NCI-H2196 treated with DMSO at 0.1 percent for 48 hours (cell line): ENCODE measurements around the gene AEBP1.

Experiments used
- DNase-seq: peaks from one replicate; lab custom pipeline; 2025; ENCODE audit not compliant: unreplicated experiment; lab: John Stamatoyannopoulos, UW

AEBP1 gene

GRCh38 chr7:44140341-44140740 lies 36.2 kb downstream of the AEBP1 start:
- DNase-seq: no peak

GRCh38 chr7:44141221-44141850 lies 37.2 kb downstream of the AEBP1 start, which contains the start of gene MYL7:
Gene MYL7, minus strand, starts transcription at chr7:44141332. Its CDS starts 27 bp downstream, at chr7:44141305.
- DNase-seq: no peak

GRCh38 chr7:44142028-44142427 lies 37.9 kb downstream of the AEBP1 start:
- DNase-seq: no peak

GRCh38 chr7:44143646-44144250 lies 39.6 kb downstream of the AEBP1 start:
- no peak for DNase-seq

- no peak for DNase-seq
Observed at GRCh38 chr7:44144426-44144967, 40.4 kb downstream of the AEBP1 start.

GRCh38 chr7:44144968-44145478 lies 40.9 kb downstream of the AEBP1 start:
- DNase-seq: no peak

GRCh38 chr7:44145479-44145968 lies 41.4 kb downstream of the AEBP1 start:
- no peak for DNase-seq

GRCh38 chr7:44145969-44146911 lies 42.1 kb downstream of the AEBP1 start:
- DNase-seq: no peak

- DNase-seq: no peak
Observed at GRCh38 chr7:44147026-44147991, 43.2 kb downstream of the AEBP1 start.

GRCh38 chr7:44148166-44148565 lies 44.0 kb downstream of the AEBP1 start:
- no peak for DNase-seq

- no peak for DNase-seq
Observed at GRCh38 chr7:44148961-44149536, 44.9 kb downstream of the AEBP1 start.

- DNase-seq: no peak
Observed at GRCh38 chr7:44149571-44150465, 45.7 kb downstream of the AEBP1 start.

- no peak for DNase-seq
Observed at GRCh38 chr7:44150466-44150832, 46.3 kb downstream of the AEBP1 start.

- DNase-seq: no peak
Observed at GRCh38 chr7:44150966-44151941, 47.1 kb downstream of the AEBP1 start.

GRCh38 chr7:44151956-44152355 lies 47.8 kb downstream of the AEBP1 start:
- DNase-seq: no peak

- peak; percentile 39 for DNase-seq
Observed at GRCh38 chr7:44152971-44153947, 49.1 kb downstream of the AEBP1 start.
